GM18519 (cell line): ENCODE results near the gene MTG2.

ENCODE experiments used
- ATAC-seq: cut with Tn5 transposase; IDR thresholded peaks from one replicate; pipeline ENCODE4 v1.9.1; 2021; ENCODE audit warnings: mild to moderate bottlenecking, moderate library complexity; ENCODE audit not compliant: unreplicated experiment, low FRiP score

MTG2 gene, protein sequence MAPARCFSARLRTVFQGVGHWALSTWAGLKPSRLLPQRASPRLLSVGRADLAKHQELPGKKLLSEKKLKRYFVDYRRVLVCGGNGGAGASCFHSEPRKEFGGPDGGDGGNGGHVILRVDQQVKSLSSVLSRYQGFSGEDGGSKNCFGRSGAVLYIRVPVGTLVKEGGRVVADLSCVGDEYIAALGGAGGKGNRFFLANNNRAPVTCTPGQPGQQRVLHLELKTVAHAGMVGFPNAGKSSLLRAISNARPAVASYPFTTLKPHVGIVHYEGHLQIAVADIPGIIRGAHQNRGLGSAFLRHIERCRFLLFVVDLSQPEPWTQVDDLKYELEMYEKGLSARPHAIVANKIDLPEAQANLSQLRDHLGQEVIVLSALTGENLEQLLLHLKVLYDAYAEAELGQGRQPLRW

GRCh38 chr20:62182469-62183425, at the start of gene MTG2:
Gene MTG2, plus strand, starts transcription at chr20:62183028. Its CDS starts 10,393 bp downstream, at chr20:62193421.
- peak; percentile 74 for ATAC-seq

DNA sequence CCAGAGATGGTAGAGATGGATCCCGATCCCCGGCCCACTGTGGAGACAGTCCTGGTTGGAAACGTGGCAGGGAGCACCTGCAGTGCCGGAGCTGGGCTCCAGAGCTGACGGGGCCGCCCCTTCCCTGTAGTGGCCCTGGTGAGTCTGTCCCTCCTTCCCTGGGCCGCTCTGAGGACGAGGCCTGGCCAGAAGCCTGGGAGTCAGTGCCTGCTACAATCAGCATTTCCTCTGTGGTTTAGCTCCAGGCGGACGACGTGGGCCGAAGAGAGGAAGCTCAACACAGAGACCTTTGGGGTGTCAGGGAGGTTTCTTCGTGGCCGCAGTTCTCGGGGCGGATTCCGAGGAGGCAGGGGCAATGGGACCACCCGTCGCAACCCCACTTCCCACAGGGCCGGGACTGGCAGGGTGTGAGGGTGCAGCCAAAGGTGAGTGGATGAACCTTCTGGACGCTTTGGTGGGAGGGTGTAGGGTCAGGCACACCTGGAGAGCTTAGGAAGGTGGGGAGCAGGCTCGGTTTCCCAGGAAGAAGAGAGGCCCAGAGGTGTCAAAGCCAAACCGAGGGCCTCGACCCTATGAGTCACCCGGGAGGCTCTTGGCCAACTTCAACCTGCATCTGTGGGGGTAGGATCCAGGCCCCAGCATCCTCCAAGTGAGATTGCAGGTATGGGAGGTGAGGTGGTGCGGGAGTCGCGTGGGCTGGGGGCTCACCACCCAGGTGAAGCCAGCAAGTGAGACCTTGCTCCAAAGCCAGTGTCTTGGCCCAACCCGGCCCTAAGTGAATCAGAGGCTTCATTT, 49.6 kb upstream of the MTG2 start:
- ATAC-seq, result no peak

DNA sequence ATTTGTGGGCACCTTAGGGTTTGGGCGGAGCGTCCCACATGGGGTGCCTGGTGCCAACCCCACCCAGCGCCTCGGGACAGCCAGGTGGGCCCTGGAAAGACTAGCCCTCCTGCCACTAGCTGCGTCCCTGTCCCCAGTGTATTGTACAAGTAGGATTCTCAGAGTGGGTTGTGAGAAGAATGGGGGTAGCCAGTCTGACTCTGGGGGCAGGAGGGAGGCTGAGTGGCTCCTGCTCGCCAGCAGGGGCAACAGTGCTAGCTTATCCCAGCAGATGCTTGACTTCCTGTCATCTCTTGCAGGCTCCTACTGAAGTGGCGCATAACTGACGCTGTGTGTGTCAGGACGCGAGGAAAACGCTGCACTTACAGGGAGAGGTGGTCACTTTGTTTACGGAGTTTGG, 49.0 kb upstream of the MTG2 start:
- ATAC-seq, result no peak

- ATAC-seq, result no peak
Observed at GRCh38 chr20:62134735-62135231, 48.0 kb upstream of the MTG2 start.

DNA sequence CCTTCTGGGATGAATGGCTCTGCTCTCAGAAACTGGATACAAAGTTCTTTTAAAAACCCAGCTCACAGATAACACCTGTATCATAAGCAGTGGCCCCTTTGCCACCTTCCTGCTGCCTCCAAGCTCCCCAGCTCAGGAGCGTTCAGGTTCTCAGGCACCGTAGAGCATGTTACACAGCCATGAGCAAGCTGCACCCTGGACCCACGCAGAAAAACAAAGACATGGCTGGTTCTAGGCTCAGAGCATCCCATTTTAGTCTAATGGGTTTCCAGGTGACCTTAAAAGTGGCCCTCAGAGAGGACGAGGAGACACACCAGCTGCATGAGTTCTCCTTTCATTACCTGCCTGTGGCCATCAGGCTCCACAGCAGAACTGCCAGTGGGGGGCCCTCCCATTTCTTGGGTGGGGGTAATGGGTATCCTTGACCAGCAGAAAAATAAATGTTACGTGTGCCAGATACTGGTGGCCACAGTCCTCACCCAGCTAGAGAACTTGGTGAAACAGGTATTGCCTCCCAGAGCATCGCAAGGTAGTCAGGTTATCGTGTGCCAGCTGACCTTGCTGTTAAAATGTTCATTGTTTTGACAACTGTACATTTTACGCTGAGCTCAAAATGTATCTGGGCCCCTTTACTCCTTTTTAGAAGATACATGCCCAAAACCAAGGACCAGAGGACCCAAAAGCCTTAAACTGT, 47.1 kb upstream of the MTG2 start:
- ATAC-seq, result no peak

GRCh38 chr20:62136283-62137091, 46.3 kb upstream of the MTG2 start:
- ATAC-seq, result no peak

- ATAC-seq, result no peak
Observed at GRCh38 chr20:62137092-62137384, 45.8 kb upstream of the MTG2 start.

- ATAC-seq, result no peak
Observed at GRCh38 chr20:62137478-62138203, 45.2 kb upstream of the MTG2 start.

DNA sequence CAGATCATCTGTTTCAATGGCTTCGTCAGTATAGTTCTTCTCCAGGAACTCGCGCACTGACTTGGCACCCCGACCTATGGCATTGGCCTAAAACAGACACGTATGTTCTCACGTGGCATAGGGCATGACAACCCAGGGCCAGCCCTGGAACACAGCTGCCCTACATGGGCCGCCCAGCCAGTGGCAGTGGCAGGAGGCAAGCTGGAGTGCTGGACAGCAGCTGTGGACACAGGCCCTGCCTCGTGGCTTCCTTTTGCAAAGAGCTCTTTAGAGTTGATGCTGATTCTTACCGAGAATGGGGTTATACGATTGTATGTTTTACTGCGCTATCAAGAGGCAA, 44.7 kb upstream of the MTG2 start:
- ATAC-seq, result no peak

- no peak for ATAC-seq
Observed at GRCh38 chr20:62138912-62139311, 43.9 kb upstream of the MTG2 start.

DNA sequence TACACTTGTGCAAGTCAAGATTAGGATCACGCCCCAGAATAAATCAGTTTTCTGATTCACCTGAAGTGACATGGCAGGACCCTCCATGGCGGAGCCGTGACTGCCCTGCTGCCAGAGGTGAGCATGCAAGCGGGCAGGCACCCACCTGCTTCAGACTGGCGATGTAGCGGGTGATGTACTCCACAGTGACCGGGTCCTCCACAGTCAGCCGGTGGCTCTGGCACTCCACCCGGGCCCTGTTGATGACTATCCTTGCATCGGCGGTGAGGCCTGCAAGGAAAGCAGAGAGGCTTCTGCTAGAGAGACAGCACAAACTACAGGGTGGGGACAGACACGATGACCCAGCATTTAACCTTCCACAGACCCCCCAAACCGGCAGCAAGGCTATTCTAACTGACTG, 43.2 kb upstream of the MTG2 start:
- ATAC-seq, result no peak

DNA sequence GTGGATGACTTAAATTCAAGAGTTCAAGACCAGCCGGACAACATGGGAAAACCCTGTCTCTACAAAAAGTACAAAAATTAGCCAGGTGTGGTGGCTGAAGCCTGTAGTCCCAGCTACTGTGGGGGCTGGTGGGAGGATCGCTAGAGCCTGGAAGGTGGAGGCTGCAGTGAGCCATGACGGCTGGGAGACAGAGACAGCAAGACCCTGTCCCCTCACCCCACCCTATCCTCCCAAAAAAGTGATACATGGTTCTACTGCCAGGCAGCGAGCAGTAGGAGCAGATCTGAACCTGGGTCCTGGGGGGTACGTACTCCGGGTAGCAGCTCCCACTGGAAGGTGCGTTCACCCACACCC, 41.8 kb upstream of the MTG2 start:
- no peak for ATAC-seq

DNA sequence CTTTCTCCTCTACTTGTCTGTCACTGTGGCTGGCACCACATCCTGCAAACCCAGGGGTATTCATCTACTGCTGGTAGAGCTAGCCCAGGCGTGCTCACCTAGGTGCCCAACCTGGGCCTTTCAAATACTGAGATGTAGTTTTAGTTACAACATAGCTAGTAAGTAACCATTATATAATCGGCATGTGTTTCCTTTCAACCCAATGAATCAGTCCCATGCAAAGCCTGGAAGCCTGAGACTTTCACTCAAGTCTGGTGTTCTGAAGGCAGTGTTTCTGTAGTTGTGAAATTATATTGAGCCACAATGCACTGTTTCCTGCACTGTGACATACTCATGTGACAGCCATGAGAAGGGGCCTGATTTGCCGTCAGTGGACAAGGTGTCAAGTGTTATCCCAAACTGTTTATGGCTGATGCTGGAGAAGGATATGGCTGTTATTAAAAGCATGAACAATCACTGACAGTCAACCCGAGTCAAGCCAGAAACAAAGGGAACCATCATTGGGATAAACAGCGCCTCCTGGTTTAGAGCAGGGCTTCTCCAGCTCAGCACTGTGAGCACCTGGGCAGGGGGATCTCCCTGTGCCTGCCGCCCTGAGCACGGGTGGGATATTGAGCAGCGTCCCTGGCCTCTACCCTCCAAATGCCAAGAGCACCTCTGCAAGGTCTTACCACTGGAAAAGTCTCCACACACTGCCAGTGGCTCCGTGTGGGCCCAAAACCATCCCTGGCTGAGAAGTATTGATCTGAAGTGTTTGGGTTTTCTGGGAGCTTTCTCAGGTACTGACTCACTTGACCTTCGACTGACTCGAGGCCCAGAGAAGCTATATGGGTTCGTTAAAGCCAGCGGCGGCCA, 41.2 kb upstream of the MTG2 start:
- no peak for ATAC-seq

- peak; percentile 6 for ATAC-seq
Observed at GRCh38 chr20:62142252-62143080, 40.4 kb upstream of the MTG2 start.

DNA sequence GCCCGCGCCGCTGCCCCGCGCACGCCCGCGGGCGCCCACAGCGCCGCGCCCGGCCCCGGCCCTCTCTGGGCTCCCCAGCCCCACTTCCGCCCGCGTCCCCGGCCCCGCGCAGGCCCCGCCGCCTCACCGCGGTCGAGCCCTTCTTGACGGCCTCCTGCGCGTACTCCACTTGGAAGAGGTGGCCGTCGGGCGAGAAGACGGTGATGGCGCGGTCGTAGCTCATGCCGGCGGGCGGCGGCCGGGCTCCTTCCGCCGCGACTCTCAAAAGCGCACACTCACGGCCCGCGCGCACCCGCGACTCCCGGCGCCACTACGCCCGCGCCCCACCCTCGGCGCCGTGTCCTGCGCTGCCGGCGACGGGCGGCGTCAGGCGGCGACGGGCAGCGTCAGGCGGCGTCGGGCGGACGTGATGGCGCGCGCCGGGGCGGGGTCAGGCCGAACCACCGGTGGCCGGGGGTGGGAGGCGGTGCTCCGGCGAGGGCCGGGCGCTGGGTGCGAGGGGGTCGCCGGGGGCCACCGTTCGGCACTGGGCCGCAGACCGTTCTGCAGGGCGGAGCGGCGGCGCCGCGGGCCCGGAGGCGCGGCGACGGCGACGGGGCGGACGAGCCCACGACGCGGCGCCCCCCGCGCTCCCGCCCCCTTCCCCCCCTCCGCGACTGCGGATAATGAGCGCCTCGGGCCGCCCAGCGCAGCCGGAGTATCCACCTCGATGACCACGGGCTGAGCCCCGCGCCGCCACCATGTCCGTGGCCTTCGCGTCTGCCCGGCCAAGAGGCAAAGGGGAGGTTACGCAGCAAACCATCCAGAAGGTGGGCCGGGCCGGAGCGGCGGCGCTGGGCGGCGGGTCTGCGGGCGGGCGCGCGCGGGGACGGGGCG, 39.5 kb upstream of the MTG2 start, which contains the start of the genes PSMA7 and SS18L1:
PSMA7 (minus strand) TSS at position 314 of the 876 bp plus-strand sequence; CDS start at position 223, 91 bp downstream.
SS18L1 (plus strand) TSS at position 689 of the 876 bp plus-strand sequence; CDS start at position 741, 52 bp downstream.
- ATAC-seq, result peak; percentile 61
